ENCODE data around the gene PCDHGB2. TPM values are rescaled to one million over a fixed set of nuclear protein-coding genes. Genes with fewer than 3 reads are reported as not detected.
"Not testable (repeated sequence)": the region's sequence is repeated elsewhere in the genome, so short reads cannot be mapped to it uniquely, and the experiment has no call there.

The PCDHGB2 gene
- total RNA-seq, 2 donors from 2014 or later, result 0.17 to 0.34 TPM

DNA sequence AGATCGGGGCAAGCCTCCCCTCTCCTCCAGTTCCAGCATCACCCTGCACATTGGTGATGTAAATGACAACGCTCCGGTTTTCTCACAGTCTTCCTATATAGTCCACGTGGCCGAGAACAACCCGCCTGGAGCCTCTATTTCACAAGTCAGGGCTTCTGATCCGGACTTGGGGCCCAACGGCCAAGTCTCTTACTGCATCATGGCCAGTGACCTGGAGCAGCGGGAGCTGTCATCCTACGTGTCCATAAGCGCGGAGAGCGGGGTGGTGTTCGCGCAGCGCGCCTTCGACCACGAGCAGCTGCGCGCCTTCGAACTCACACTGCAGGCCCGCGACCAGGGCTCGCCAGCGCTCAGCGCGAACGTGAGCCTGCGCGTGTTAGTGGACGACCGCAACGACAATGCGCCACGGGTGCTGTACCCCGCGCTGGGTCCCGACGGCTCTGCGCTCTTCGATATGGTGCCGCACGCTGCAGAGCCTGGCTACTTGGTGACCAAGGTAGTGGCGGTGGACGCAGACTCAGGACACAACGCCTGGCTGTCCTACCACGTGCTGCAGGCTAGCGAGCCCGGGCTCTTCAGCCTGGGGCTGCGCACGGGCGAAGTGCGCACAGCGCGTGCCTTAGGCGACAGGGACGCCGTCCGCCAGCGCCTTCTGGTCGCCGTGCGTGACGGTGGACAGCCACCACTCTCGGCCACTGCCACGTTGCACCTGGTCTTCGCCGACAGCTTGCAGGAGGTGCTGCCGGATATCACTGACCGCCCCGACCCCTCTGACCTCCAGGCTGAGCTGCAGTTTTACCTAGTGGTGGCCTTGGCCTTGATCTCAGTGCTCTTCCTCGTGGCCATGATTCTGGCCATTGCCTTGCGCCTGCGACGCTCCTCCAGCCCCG lies 29.6 kb downstream of the PCDHGB2 start:
- Mint-ChIP-seq H3K4me3 (no peak overlapping the region), H3K9me3 (peaks cover 27% of the 10 kb centered on the region), H3K4me1 (no peaks in the 10 kb centered on the region), H3K27me3 (peaks cover 59% of the 10 kb centered on the region), H3K27ac (no peak overlapping the region), H3K36me3 (ENCODE audit: low read depth) (peaks cover 10% of the 10 kb centered on the region)
- no peak for ATAC-seq (replicated peaks)

DNA sequence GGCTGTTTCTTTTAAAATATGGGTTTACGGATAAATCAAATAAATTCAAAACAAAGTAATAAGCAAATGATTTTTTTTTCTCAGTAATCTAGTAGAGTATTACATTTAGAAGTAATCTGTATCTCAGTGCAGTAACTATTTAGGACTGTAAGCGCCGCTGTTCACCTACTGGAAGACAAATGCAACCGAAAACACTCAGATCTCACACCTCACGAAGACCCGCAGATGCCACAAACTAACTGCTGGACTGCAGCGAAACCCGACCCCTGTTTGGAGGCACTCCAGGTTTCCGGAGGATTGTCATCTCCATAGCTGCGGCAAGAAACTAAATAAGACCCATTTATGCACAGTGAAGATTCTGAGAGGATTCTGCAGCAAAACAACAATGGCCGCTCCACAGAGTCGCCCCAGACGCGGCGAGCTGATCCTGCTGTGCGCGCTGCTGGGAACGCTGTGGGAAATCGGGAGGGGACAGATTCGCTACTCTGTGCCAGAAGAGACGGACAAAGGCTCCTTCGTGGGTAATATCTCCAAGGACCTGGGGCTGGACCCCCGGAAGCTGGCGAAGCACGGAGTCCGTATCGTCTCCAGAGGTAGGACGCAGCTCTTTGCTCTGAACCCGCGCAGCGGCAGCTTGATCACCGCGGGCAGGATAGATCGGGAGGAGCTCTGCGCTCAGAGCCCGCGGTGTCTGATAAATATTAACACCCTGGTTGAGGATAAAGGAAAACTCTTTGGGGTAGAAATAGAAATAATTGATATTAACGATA lies 32.8 kb downstream of the PCDHGB2 start, which contains the start of gene PCDHGA8:
TSS of gene PCDHGA8 (plus strand) at position 205 of the 770 bp plus-strand sequence. CDS start at position 386, 181 bp downstream.
- H3K36me3 Mint-ChIP-seq (ENCODE audit: low read depth), result peaks cover 10% of the 10 kb centered on the region

DNA sequence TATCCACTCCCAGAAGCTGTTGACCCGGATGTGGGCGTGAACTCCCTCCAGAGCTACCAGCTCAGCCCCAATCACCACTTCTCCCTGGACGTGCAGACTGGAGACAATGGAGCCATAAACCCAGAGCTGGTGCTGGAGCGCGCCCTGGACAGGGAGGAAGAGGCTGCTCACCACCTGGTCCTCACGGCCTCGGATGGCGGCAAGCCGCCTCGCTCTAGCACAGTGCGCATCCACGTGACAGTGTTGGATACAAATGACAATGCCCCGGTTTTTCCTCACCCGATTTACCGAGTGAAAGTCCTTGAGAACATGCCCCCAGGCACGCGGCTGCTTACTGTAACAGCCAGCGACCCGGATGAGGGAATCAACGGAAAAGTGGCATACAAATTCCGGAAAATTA lies 33.5 kb downstream of the PCDHGB2 start:
- H3K27me3 Mint-ChIP-seq, result peaks cover 52% of the 10 kb centered on the region
- no peaks in the 10 kb centered on the region for H3K4me1 Mint-ChIP-seq
- ATAC-seq (replicated peaks), result no peak
- peaks cover 21% of the 10 kb centered on the region for H3K9me3 Mint-ChIP-seq
- peaks cover 9% of the 10 kb centered on the region for H3K36me3 Mint-ChIP-seq (ENCODE audit: low read depth)
- H3K27ac Mint-ChIP-seq, result no peak overlapping the region
- H3K4me3 Mint-ChIP-seq, result no peak overlapping the region

More for the DNA sequence above, 32.8 kb downstream of the PCDHGB2 start, which contains the start of gene PCDHGA8:
- Mint-ChIP-seq H3K9me3 (peaks cover 21% of the 10 kb centered on the region), H3K4me3 (no peak within 1 kb of the TSS), H3K4me1 (no peaks in the 10 kb centered on the region), H3K27ac (no peak within 1 kb of the TSS), H3K27me3 (peaks cover 54% of the 10 kb centered on the region)
- ATAC-seq (replicated peaks), result no peak

DNA sequence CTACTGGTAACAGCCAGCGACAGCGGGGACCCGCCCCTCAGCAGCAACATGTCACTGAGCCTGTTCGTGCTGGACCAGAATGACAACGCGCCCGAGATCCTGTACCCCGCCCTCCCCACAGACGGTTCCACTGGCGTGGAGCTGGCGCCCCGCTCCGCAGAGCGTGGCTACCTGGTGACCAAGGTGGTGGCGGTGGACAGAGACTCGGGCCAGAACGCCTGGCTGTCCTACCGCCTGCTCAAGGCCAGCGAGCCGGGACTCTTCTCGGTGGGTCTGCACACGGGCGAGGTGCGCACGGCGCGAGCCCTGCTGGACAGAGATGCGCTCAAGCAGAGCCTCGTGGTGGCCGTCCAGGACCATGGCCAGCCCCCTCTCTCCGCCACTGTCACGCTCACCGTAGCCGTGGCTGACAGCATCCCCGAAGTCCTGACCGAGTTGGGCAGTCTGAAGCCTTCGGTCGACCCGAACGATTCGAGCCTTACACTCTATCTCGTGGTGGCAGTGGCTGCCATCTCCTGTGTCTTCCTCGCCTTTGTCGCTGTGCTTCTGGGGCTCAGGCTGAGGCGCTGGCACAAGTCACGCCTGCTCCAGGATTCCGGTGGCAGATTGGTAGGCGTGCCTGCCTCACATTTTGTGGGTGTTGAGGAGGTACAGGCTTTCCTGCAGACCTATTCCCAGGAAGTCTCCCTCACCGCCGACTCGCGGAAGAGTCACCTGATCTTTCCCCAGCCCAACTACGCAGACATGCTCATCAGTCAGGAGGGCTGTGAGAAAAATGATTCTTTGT lies 34.8 kb downstream of the PCDHGB2 start:
- H3K36me3 Mint-ChIP-seq (ENCODE audit: low read depth); ATAC-seq (replicated peaks); H3K4me3 Mint-ChIP-seq; H3K4me1 Mint-ChIP-seq; H3K27ac Mint-ChIP-seq: not testable (repeated sequence)
- Mint-ChIP-seq H3K27me3 (peaks cover 52% of the 10 kb centered on the region), H3K9me3 (peaks cover 13% of the 10 kb centered on the region)

DNA sequence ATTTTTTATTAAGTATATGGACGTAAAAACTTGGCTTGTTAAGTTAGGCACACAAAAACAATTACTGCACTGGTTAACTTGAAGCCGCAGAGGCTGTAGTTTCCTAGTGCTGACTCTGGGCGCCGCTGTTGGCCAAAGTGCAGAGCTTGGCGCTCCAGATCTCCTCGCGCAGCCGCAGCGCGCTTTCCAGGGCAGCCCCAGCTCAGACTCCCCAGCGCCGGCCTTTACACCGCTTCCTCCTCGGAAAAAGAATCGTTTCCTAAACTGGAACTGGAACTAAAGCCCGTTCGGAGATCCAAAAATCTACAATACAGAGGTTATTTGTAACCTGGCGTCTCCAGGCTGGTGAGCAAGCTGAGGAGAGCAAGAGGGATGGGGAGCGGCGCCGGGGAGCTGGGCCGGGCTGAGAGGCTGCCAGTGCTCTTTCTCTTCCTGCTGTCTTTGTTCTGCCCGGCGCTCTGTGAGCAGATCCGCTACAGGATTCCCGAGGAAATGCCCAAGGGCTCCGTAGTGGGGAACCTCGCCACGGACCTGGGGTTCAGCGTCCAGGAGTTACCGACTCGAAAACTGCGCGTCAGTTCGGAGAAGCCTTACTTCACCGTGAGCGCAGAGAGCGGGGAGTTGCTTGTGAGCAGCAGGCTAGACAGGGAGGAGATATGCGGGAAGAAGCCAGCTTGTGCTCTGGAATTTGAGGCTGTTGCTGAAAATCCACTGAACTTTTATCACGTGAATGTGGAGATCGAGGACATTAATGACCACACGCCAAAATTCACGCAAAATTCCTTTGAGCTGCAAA lies 38.2 kb downstream of the PCDHGB2 start, which contains the start of gene PCDHGB5:
TSS of gene PCDHGB5 (plus strand) at position 192 of the 796 bp plus-strand sequence. CDS start at position 373, 181 bp downstream.
- peak; percentile 70 for ATAC-seq (replicated peaks)
- H3K27me3 Mint-ChIP-seq, result peaks cover 53% of the 10 kb centered on the region
- not testable (repeated sequence) for H3K36me3 Mint-ChIP-seq (ENCODE audit: low read depth); H3K4me3 Mint-ChIP-seq; H3K27ac Mint-ChIP-seq; H3K4me1 Mint-ChIP-seq; H3K9me3 Mint-ChIP-seq

DNA sequence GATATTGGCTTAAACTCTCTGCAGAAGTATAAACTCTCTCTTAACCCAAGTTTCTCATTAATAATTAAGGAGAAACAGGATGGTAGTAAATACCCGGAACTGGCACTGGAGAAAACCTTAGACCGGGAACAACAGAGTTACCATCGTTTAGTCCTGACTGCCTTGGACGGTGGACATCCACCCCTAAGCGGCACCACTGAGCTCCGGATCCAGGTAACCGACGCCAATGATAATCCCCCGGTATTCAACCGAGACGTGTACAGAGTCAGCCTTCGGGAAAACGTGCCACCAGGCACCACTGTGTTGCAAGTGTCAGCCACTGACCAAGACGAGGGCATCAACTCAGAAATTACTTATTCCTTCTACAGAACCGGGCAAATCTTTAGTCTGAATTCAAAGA lies 38.8 kb downstream of the PCDHGB2 start:
- H3K27ac Mint-ChIP-seq, result no peak overlapping the region
- H3K27me3 Mint-ChIP-seq, result peaks cover 56% of the 10 kb centered on the region
- no peaks in the 10 kb centered on the region for H3K4me1 Mint-ChIP-seq
- ATAC-seq (replicated peaks), result no peak
- H3K4me3 Mint-ChIP-seq, result no peak overlapping the region
- H3K9me3 Mint-ChIP-seq, result peaks cover 9% of the 10 kb centered on the region
- peaks cover 6% of the 10 kb centered on the region for H3K36me3 Mint-ChIP-seq (ENCODE audit: low read depth)

DNA sequence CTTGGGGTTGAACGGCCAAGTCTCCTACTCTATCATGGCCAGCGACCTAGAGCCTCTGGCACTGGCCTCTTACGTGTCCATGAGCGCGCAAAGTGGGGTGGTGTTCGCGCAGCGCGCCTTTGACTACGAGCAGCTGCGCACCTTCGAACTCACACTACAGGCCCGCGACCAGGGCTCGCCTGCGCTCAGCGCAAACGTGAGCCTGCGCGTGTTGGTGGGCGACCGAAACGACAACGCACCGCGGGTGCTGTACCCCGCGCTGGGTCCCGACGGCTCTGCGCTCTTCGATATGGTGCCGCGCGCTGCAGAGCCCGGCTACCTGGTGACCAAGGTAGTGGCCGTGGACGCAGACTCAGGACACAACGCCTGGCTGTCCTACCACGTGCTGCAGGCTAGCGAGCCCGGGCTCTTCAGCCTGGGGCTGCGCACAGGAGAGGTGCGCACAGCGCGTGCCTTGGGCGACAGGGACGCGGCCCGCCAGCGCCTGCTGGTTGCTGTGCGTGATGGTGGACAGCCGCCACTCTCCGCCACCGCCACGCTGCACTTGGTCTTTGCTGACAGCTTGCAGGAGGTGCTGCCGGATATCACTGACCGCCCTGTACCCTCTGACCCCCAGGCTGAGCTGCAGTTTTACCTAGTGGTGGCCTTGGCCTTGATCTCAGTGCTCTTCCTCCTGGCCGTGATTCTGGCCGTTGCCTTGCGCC lies 39.9 kb downstream of the PCDHGB2 start:
- peaks cover 6% of the 10 kb centered on the region for H3K36me3 Mint-ChIP-seq (ENCODE audit: low read depth)
- H3K4me1 Mint-ChIP-seq, result no peaks in the 10 kb centered on the region
- no peak for ATAC-seq (replicated peaks)
- H3K27me3 Mint-ChIP-seq, result peaks cover 56% of the 10 kb centered on the region
- no peak overlapping the region for H3K4me3 Mint-ChIP-seq
- peaks cover 4% of the 10 kb centered on the region for H3K9me3 Mint-ChIP-seq
- H3K27ac Mint-ChIP-seq, result no peak overlapping the region

DNA sequence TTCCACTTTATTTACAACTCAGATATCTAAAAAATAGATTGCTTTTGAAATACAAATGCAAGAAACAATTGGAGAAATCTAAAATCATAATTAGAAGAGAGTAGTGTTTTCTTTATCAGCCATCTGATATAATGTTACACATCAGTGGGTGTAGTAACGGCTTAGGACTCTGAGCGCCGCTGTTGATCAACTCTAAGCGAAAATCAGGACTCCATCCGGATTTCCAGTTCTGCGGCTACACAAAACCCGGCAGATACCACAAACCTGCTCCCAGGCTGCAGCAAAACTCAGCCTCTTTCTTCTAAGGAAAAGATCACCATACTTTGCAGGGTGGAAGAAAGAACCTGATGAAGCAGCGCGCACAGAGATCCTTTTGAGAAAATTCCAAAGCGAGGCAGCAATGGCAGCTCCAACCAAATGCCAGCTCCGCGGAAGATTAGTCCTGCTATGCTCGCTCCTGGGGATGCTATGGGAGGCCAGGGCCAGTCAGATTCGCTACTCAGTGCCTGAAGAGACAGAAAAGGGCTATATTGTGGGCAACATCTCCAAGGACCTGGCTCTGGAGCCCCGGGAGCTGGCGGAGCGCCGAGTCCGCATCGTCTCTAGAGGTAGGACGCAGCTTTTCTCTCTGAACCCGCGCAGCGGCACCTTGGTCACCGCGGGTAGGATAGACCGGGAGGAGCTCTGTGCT lies 42.9 kb downstream of the PCDHGB2 start, which contains the start of gene PCDHGA9:
TSS of gene PCDHGA9 (plus strand) at position 226 of the 691 bp plus-strand sequence. CDS start at position 401, 175 bp downstream.
- no peaks in the 10 kb centered on the region for H3K4me1 Mint-ChIP-seq
- H3K9me3 Mint-ChIP-seq, result peaks cover 4% of the 10 kb centered on the region
- no peak for ATAC-seq (replicated peaks)
- H3K27me3 Mint-ChIP-seq, result peaks cover 58% of the 10 kb centered on the region
- peaks cover 6% of the 10 kb centered on the region for H3K36me3 Mint-ChIP-seq (ENCODE audit: low read depth)
- H3K4me3 Mint-ChIP-seq, result peak within 1 kb of the TSS; percentile 36
- H3K27ac Mint-ChIP-seq, result no peak within 1 kb of the TSS

DNA sequence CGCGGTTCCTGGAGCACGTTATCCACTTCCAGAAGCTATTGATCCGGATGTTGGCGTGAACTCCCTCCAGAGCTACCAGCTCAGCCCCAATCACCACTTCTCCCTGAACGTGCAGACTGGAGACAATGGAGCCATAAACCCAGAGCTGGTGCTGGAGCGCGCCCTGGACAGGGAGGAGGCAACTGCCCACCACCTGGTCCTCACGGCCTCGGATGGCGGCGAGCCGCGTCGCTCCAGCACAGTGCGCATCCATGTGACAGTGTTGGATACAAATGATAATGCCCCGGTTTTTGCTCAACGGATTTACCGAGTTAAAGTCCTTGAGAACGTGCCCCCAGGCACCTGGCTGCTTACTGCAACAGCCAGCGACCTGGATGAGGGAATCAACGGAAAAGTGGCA lies 43.6 kb downstream of the PCDHGB2 start:
- peaks cover 8% of the 10 kb centered on the region for H3K9me3 Mint-ChIP-seq
- H3K36me3 Mint-ChIP-seq (ENCODE audit: low read depth), result peaks cover 6% of the 10 kb centered on the region
- H3K4me1 Mint-ChIP-seq, result no peaks in the 10 kb centered on the region
- no peak overlapping the region for H3K4me3 Mint-ChIP-seq
- peaks cover 62% of the 10 kb centered on the region for H3K27me3 Mint-ChIP-seq
- H3K27ac Mint-ChIP-seq, result no peak overlapping the region
- no peak for ATAC-seq (replicated peaks)

DNA sequence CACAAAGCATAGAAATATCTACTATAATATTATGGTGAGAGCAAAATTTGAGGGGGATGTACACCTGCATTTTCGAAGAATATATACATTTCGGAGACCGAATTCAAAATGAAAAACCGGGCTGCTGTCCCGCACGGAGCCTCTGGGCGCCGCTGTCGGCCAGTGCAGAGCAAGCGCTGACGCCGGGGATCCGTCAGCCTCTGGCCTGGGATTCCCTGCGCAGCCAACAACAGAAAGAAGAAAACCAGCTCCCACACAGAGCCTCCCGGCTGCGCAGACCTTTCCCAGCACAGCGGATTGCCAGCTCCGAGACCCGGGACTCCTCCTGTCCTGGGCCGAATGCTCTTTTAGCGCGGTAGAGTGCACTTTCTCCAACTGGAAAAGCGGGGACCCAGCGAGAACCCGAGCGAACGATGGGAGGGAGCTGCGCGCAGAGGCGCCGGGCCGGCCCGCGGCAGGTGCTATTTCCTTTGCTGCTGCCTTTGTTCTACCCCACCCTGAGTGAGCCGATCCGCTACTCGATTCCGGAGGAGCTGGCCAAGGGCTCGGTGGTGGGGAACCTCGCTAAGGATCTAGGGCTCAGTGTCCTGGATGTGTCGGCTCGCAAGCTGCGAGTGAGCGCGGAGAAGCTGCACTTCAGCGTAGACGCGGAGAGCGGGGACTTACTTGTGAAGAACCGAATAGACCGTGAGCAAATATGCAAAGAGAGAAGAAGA lies 48.2 kb downstream of the PCDHGB2 start, which contains the start of gene PCDHGB6:
TSS of gene PCDHGB6 (plus strand) at position 232 of the 716 bp plus-strand sequence. CDS start at position 414, 182 bp downstream.
- ATAC-seq (replicated peaks), result not testable (repeated sequence)

DNA sequence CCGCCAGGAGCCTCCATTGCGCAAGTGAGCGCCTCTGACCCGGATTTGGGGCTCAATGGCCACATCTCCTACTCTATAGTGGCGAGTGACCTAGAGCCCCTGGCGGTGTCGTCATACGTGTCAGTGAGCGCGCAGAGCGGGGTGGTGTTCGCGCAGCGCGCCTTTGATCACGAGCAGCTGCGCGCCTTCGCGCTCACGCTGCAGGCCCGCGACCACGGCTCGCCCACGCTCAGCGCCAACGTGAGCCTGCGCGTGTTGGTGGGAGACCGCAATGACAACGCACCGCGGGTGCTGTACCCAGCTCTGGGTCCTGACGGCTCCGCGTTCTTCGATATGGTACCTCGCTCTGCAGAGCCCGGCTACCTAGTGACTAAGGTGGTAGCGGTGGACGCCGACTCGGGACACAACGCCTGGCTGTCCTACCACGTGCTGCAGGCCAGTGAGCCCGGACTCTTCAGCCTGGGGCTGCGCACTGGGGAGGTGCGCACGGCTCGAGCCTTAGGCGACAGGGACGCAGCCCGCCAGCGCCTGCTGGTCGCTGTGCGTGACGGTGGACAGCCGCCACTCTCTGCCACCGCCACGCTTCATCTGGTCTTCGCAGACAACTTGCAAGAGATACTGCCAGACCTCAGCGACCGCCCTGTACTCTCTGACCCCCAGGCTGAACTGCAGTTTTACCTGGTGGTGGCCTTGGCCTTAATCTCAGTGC lies 50.0 kb downstream of the PCDHGB2 start:
- ATAC-seq (replicated peaks), result no peak
- Mint-ChIP-seq H3K9me3 (peaks cover 15% of the 10 kb centered on the region), H3K4me3 (no peak overlapping the region), H3K27ac (no peak overlapping the region), H3K27me3 (peaks cover 49% of the 10 kb centered on the region), H3K36me3 (ENCODE audit: low read depth) (peaks cover 29% of the 10 kb centered on the region), H3K4me1 (peaks cover 4% of the 10 kb centered on the region)

More for the DNA sequence above, 48.2 kb downstream of the PCDHGB2 start, which contains the start of gene PCDHGB6:
- peaks cover 15% of the 10 kb centered on the region for H3K9me3 Mint-ChIP-seq
- H3K27me3 Mint-ChIP-seq, result peaks cover 49% of the 10 kb centered on the region
- not testable (repeated sequence) for H3K4me1 Mint-ChIP-seq, H3K27ac Mint-ChIP-seq
- H3K4me3 Mint-ChIP-seq, result peak within 1 kb of the TSS; percentile 45
- peaks cover 14% of the 10 kb centered on the region for H3K36me3 Mint-ChIP-seq (ENCODE audit: low read depth)

Data from activated T-helper 17 cell treated with anti-CD3 and anti-CD28 coated beads, Interleukin-2, amount 50 U/mL, for 72 hours (primary cell).